ENCODE results near the gene BSDC1. TPM values are rescaled to one million over a fixed set of nuclear protein-coding genes. Genes with fewer than 3 reads are reported as not detected.
A peak's percentile ranks its signal among the peaks of the same experiment; 100 is the strongest.

BSDC1 gene
- total RNA-seq, 1 donor from 2014 or later = 63.2 TPM

DNA sequence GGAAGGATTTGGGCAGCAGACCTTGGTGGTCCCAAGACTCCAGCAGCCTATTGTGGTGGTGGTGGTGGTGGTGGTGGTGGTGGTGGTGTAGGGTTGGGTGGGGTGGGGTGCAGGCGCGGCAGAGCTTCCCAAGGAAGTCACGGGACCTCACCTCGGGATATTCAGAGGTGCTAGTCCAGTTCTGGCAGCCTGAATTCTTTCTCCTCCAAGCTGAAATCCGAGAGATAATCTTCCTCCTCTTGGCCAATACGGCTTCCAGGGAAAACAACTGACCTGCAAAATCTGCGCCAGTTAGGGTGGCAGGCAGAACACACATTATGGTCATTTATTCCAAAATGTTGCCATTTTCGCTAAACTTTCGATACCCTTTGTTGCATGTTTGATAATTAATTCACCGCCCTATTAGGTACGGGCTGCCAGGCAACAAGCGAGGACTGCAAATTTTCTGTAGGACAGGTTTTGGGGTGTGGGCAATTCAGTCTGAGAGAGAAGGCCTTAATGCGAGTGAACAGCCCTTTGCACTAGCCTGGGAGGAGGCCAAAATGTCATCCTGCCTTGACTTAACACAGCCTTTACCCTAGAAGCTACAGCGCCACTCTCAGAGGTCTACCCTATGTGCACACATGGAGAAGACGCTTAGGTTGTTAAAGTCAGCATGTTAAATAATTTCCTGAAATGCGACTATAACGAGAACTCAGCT lies 33.2 kb upstream of the BSDC1 start:
- H3K4me1 ChIP-seq = peaks cover 6% of the 10 kb centered on the region
- peaks cover 31% of the 10 kb centered on the region for H3K27me3 ChIP-seq (ENCODE audit: low read depth)
- no peaks in the 10 kb centered on the region for H3K36me3 ChIP-seq
- intact Hi-C loops (cut with DNase I) = no loop called here
- no peaks in the 10 kb centered on the region for H3K9me3 ChIP-seq
- DNase-seq (no peak), ATAC-seq (no peak)
- TF ChIP-seq, protein P1, sequence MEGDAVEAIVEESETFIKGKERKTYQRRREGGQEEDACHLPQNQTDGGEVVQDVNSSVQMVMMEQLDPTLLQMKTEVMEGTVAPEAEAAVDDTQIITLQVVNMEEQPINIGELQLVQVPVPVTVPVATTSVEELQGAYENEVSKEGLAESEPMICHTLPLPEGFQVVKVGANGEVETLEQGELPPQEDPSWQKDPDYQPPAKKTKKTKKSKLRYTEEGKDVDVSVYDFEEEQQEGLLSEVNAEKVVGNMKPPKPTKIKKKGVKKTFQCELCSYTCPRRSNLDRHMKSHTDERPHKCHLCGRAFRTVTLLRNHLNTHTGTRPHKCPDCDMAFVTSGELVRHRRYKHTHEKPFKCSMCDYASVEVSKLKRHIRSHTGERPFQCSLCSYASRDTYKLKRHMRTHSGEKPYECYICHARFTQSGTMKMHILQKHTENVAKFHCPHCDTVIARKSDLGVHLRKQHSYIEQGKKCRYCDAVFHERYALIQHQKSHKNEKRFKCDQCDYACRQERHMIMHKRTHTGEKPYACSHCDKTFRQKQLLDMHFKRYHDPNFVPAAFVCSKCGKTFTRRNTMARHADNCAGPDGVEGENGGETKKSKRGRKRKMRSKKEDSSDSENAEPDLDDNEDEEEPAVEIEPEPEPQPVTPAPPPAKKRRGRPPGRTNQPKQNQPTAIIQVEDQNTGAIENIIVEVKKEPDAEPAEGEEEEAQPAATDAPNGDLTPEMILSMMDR (IDR thresholded peaks at IDR 0.05) = no peak
- H3K27ac ChIP-seq = no peak overlapping the region
- H3K4me3 ChIP-seq = no peak overlapping the region

GRCh38 chr1:32426489-32427255 lies 32.4 kb upstream of the BSDC1 start:
- DNase-seq (peak; percentile 48), ATAC-seq (peak in 1 of 2 donors; percentile 11)
- TF ChIP-seq, protein P1 (IDR thresholded peaks at IDR 0.05) = no peak
- Histone ChIP-seq H3K9me3 (no peaks in the 10 kb centered on the region), H3K4me3 (peak overlapping the region; percentile 29), H3K4me1 (peaks cover 6% of the 10 kb centered on the region), H3K27me3 (ENCODE audit: low read depth) (peaks cover 31% of the 10 kb centered on the region), H3K27ac (no peak overlapping the region), H3K36me3 (no peaks in the 10 kb centered on the region)
- intact Hi-C loops (cut with DNase I) = no loop called here

GRCh38 chr1:32421775-32422174 lies 27.5 kb upstream of the BSDC1 start:
- intact Hi-C loops (cut with DNase I) = no loop called here
- Histone ChIP-seq H3K4me3 (no peak overlapping the region), H3K27ac (no peak overlapping the region), H3K36me3 (no peaks in the 10 kb centered on the region), H3K9me3 (no peaks in the 10 kb centered on the region), H3K27me3 (ENCODE audit: low read depth) (peaks cover 23% of the 10 kb centered on the region), H3K4me1 (peaks cover 4% of the 10 kb centered on the region)
- TF ChIP-seq, protein P1 (IDR thresholded peaks at IDR 0.05) = no peak
- ATAC-seq (no peak), DNase-seq (no peak)

GRCh38 chr1:32414186-32414886 lies 20.1 kb upstream of the BSDC1 start:
- Histone ChIP-seq H3K4me1 (peaks cover 7% of the 10 kb centered on the region), H3K4me3 (no peak overlapping the region), H3K27me3 (ENCODE audit: low read depth) (no peaks in the 10 kb centered on the region), H3K9me3 (no peaks in the 10 kb centered on the region), H3K36me3 (no peaks in the 10 kb centered on the region), H3K27ac (no peak overlapping the region)
- TF ChIP-seq, protein P1 (IDR thresholded peaks at IDR 0.05) = peak; percentile 6
- intact Hi-C loops (cut with DNase I) = no loop called here
- DNase-seq = no peak
- no peak for ATAC-seq

- Histone ChIP-seq H3K27me3 (ENCODE audit: low read depth) (no peaks in the 10 kb centered on the region), H3K4me1 (peaks cover 7% of the 10 kb centered on the region), H3K36me3 (no peaks in the 10 kb centered on the region), H3K4me3 (no peak overlapping the region), H3K9me3 (no peaks in the 10 kb centered on the region), H3K27ac (no peak overlapping the region)
- TF ChIP-seq, protein P1 (IDR thresholded peaks at IDR 0.05) = peak; percentile 83
- intact Hi-C loops (cut with DNase I) = no loop called here
- peak; percentile 92 for ATAC-seq
- peak; percentile 47 for DNase-seq
Measured at GRCh38 chr1:32413507-32414185, 19.4 kb upstream of the BSDC1 start.
